ENCODE data around the gene MTERF4.

MTERF4 gene

DNA sequence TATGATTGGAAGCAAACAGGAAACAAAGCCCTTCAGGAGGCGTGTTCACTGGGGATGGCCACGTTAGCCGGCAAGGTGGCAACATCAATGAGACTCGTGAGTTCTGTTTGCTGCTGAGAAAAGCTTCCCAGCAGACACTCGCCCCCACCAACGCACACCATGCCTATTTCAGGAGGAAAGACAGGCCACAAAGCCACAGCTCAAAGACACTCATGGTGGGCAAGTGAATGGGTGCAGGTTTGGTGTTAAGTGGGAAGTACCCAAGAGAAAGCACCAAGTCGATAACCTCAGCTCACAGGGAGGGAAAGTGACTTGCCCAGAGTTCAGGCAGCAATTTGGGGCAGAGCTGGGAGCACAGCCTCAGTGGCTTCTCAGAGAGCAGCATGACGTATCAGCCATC is 10.5 kb upstream of the MTERF4 start:
- DNase-seq (ENCODE audit: low read depth), result no peak
- no peak for TF ChIP-seq CTCF (IDR thresholded peaks at IDR 0.05; ENCODE audit: low read depth, low read length, missing control alignments)
- peak overlapping the region; percentile 1; the same call in 1 of the 2 replicates for H3K4me3 ChIP-seq (ENCODE audit: low read depth, low read length)

GRCh38 chr2:241112046-241112445 is 10.0 kb upstream of the MTERF4 start:
- peak overlapping the region; percentile 48; the same call in 1 of the 2 replicates for H3K4me3 ChIP-seq (ENCODE audit: low read depth, low read length)
- no peak for DNase-seq (ENCODE audit: low read depth)
- TF ChIP-seq CTCF (IDR thresholded peaks at IDR 0.05; ENCODE audit: low read depth, low read length, missing control alignments), result no peak

DNA sequence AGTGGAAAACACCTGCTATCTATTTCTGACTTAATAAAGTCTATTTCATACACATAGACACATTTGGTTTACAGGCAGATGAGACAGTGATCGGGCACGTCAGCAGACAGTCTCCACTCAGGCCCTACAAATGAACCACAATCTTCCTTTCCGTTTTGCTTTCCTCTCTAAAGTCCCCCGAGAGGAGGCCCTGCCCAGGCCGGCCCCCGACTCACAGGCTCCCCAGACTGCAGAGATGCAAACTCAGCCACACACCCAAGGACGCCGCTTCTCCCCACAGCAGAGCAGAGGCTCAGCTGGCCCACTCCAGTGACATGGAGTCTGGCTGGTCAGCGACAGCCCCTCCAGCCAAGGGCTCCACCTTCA is 9.3 kb upstream of the MTERF4 start:
- no peak for TF ChIP-seq CTCF (IDR thresholded peaks at IDR 0.05; ENCODE audit: low read depth, low read length, missing control alignments)
- H3K4me3 ChIP-seq (ENCODE audit: low read depth, low read length), result peak overlapping the region; percentile 48
- no peak for DNase-seq (ENCODE audit: low read depth)

GRCh38 chr2:241110607-241111439 is 8.7 kb upstream of the MTERF4 start:
- no peak for DNase-seq (ENCODE audit: low read depth)
- no peak for TF ChIP-seq CTCF (IDR thresholded peaks at IDR 0.05; ENCODE audit: low read depth, low read length, missing control alignments)
- peak overlapping the region; percentile 48 for H3K4me3 ChIP-seq (ENCODE audit: low read depth, low read length)

DNA sequence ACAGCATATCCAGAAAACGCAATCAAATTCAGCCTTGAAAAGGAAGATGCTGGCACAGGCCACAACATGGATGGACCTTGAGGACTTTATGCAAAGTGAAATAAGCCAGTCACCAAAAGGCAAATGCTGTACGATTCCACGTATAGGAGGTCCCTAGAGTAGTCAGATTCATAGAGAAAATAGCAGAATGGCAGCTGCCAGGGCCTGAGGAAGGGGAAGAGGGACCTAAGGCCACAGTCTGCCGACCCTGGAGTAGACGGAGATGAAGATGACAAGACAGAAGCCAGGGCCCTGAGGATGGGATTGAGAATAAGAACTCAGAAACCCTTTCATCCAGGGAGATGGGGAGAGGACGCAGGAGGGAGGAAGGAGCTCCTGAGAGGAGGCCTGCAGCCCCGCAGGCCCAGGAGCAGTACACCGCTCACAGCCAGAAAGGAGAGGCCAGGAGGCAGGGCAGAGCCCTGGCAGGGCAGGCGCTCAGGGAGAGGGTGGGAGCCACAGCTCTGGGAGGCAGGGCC is 8.1 kb upstream of the MTERF4 start:
- no peak for TF ChIP-seq CTCF (IDR thresholded peaks at IDR 0.05; ENCODE audit: low read depth, low read length, missing control alignments)
- peak overlapping the region; percentile 48 for H3K4me3 ChIP-seq (ENCODE audit: low read depth, low read length)
- no peak for DNase-seq (ENCODE audit: low read depth)

- DNase-seq (ENCODE audit: low read depth), result no peak
- TF ChIP-seq CTCF (IDR thresholded peaks at IDR 0.05; ENCODE audit: low read depth, low read length, missing control alignments), result no peak
- H3K4me3 ChIP-seq (ENCODE audit: low read depth, low read length), result peak overlapping the region; percentile 48; the same call in 1 of the 2 replicates
Measured at GRCh38 chr2:241109210-241110088, 7.4 kb upstream of the MTERF4 start.

All from GM12864 (cell line).